IPS-18c (cell line): ENCODE data around the gene FSTL1.
A peak's percentile ranks its signal among the peaks of the same experiment; 100 is the strongest.

Experiments
- H3K4me3 ChIP-seq: 2 replicates; pipeline ENCODE4 v1.7.0; 2013; ENCODE audit warnings: low read depth, mild to moderate bottlenecking, low read length, moderate library complexity; ENCODE audit not compliant: insufficient read depth
- H3K9me3 ChIP-seq: one replicate; pipeline ENCODE4 v1.6.1; 2013; ENCODE audit warnings: mild to moderate bottlenecking, low read length, moderate library complexity; ENCODE audit not compliant: control insufficient read depth, insufficient read depth

Gene FSTL1, protein sequence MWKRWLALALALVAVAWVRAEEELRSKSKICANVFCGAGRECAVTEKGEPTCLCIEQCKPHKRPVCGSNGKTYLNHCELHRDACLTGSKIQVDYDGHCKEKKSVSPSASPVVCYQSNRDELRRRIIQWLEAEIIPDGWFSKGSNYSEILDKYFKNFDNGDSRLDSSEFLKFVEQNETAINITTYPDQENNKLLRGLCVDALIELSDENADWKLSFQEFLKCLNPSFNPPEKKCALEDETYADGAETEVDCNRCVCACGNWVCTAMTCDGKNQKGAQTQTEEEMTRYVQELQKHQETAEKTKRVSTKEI

DNA sequence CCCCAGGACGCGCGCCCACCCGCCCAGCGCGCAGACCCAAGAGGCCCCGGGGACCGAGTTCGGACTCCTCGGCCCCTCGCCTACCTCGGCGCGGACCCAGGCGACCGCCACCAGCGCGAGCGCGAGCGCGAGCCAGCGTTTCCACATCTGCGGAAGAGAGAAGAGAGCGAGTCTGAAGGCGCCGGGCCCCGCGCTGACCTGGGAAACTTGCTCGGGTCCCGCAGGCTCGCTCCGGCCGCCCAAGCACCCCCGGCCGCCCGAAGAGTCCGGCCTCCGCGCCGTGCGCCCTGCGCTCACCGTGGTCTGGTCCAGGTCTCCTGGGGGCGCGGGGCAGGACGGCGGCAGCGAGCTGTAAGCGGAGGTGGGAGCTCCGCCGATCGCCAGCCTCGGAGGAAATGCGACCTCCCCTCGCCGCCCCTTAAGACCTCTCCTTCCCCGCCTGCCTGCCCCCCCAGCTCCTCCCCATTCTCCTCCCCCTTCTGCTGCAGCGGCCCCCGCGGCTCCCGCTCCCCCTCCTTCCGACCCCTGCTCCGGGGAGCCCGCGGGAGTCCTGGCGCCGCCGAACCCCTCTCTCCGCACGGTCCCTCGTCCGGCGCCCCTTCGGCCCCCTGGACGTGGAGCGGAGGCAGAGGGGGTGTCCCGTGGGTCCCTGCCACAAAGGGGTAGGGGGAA is at the start of gene FSTL1:
Gene FSTL1, minus strand, starts transcription at position 393 of the 672 bp plus-strand sequence. Its CDS starts 246 bp downstream, at position 147.
- H3K4me3 ChIP-seq = peak within 1 kb of the TSS; percentile 95
- H3K9me3 ChIP-seq = no peaks in the 10 kb centered on the region

DNA sequence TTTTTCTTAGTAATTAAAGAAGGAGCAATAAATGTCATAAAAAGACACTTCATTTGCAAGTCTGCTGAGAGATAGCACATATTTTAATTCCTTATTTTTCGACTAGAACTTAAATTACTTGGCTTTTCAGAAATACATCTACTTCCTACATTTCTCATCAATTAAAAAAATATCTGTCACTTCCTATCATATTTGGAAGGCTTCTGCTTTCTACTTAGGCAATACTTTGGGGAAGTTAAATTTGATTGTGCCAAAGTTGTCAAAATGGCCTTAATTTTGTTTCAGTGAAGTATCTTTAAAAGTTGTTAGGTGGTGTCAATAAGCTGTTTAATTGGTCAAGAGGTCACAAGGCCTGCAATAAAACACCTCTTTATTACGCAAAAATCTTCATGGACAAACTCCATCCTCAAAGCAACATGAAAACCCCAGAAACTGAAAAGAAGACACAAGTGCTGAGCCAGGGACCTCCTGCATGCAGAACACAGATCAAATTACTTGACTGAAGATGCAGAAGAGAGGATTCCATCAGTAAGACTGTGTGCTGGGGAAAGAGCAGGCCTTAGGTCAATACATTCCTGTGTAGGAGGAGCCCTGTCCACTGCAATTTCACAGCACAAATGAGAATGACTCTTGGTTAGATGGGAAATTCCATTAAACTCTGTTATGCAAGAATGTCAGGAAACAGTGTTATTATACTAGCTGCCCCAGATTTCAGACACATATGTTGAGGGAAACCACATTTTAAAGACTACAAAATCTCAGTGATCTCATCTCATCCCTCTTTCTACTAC is 48.0 kb upstream of the FSTL1 start:
- H3K9me3 ChIP-seq = peaks cover 2% of the 10 kb centered on the region
- H3K4me3 ChIP-seq = no peak overlapping the region

DNA sequence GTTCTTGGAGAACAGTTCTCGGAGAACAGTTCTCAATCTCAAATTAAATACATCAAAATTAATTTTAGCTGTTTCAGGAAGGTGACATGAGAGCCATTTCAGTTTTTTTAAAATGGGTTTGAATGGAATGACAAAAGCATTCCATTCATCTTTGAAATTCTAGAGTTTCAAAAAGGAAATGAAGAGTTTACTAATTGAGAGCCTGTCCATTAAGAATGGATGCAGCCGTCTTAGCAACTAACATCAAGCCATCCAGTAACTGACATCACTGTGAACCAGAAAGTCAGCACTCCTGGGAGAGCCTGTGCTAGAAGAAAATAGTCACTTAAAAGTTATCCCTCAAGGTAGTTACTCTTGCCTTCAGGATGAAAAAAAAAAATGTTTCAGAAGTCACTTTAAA is 47.0 kb upstream of the FSTL1 start:
- no peak overlapping the region for H3K4me3 ChIP-seq
- peaks cover 2% of the 10 kb centered on the region for H3K9me3 ChIP-seq

DNA sequence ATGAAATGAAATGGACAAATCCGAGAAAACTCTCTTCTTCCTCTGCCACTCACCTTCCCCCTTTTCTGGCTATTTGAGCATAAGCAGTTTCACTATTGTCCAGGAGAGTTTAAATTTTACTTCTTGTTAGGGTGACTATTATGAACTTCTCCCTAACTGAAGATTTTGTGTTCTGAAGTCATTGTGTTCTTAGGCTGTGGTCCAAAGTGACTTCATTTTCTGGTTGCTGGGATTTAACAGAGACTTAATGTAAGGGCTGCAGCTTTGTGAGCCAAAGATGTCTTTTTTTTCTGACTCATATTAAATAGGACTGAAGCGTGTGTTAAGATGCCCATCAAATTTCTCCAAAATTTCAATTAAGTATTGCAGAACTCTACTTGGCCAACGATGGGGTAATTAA is 46.5 kb upstream of the FSTL1 start:
- peaks cover 2% of the 10 kb centered on the region for H3K9me3 ChIP-seq
- H3K4me3 ChIP-seq = no peak overlapping the region

DNA sequence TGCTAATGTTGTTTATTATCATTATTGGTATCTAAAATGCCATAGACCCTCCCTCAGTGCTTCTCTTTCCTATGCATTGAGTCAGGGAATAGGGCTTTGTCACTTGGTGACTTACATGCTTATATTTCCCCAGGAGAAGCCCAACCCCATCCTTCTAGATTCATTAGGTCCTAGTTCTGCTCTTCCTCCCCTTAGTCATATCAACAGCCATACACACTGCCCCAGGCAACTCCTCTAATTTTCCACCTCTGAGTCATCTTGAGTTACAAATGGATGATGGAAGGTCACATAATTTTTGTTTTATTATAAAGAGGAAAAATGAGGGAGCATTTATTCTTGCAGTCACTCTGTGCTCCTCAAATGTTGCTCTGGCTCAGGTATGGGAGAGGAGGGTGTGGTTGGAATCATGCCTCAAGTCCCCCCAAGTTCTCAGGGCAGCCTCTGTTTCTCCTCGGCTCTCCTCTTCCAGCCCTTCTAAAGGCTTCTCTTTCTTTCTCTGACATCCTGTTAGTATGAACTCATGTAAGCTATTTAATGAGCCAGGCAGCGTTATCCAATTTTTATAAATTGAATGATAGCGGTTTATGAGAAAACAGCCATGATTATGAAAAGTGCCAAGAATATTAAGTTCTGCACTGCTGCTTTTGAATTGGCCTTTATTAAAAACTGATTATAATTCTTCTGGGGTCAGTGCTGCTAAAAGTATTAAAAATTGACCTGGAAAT is 45.6 kb upstream of the FSTL1 start:
- peaks cover 2% of the 10 kb centered on the region for H3K9me3 ChIP-seq
- H3K4me3 ChIP-seq = no peak overlapping the region; the same call in 1 of the 2 replicates

DNA sequence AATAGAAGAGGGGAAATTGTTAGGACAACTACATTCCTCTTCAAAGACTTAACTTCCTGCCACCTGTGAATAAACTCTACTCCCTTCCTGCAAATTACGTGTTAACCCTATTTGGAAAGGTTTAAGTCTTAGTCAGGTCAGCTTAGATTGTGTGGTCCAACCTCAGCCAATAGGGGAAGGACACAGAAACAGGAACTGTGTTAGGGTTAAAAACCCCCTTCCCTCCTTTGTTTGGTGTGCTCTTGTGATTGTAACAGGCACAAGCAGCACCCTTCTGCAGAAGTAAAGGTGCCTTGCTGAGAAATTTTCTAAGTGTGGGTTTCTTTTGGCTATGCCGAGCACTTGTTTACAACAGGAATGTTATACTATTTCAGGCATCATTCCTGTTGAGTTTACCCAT is 45.0 kb upstream of the FSTL1 start:
- H3K4me3 ChIP-seq = no peak overlapping the region
- H3K9me3 ChIP-seq = peaks cover 2% of the 10 kb centered on the region

DNA sequence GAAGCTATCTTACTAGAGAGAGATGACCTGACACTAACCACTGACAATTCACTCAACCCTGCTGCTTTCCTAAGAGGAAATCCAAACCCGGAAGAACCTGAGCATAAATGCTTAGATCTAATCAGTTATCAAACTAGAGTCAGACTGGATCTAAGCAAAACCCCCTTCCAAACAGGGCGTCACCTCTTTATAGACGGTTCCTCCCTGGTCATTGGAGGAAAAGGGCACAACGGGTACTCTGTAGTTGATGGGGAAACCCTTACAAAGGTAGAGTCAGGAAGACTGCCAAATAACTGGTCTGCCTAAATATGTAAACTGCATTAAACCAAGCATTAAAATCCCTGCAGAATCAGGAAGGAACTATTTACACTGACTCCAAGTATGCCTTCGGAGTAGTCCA is 41.3 kb upstream of the FSTL1 start:
- Histone ChIP-seq H3K4me3 (no peak overlapping the region), H3K9me3 (peaks cover 8% of the 10 kb centered on the region)

DNA sequence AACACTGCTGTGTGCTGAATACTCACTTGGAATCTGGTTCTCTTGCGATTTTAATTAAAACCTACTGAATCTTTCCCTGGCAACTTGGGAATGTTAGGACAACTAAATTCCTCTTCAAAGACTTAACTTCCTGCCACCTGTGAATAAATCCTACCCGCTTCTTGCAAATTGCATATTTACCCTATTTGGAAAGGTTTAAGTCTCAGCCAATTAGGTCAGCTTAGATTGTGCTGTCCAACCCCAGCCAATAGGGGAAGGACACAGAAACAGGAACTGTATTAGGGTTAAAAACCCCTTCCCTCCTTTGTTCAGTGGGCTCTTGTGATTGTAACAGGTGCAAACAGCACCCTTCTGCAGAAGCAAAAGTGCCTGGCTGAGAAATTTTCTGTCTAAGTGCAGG is 38.6 kb upstream of the FSTL1 start:
- Histone ChIP-seq H3K9me3 (peaks cover 5% of the 10 kb centered on the region), H3K4me3 (no peak overlapping the region)

DNA sequence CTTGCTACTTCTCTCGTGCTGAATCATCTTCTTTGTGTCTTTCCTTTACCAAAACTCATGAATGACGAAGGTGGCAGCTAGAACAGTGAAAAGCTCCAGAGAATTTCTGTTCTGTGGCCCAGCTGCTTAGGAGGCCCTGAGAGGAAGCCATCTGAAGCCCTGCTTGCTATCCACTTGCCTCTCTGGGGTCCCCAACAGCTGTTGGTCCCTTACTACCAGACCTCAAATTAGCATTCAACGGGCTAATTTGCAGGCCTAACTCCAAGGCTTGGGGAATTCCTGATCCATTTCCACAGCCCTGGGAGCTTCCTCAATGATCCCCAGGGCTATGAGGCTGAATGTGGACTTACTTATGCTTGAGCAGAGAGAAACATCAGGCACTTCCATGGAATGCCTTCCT is 37.5 kb upstream of the FSTL1 start:
- no peak overlapping the region for H3K4me3 ChIP-seq
- H3K9me3 ChIP-seq = peaks cover 5% of the 10 kb centered on the region

DNA sequence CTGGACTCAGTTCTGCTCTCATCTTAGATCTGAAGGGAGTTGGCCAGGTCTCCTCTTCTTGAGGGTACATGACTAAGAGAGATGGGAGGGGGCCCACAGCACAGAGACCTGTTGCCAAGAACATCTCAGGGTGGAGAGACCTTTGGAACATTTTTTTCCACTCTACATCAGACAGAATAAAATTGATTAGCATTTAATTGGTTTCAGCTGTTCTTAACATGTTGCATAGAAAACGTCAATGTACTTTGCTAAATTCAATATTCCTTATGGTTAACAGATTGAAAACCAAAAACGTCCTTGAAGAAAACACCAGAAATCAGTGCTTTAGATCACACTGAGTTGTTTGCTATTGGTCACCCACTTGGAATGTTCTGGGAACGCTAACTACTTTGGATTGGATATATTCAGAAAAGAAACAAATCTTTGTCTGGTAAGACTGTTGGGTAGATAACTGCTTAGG is 36.4 kb upstream of the FSTL1 start:
- H3K9me3 ChIP-seq = peaks cover 5% of the 10 kb centered on the region
- H3K4me3 ChIP-seq = no peak overlapping the region

DNA sequence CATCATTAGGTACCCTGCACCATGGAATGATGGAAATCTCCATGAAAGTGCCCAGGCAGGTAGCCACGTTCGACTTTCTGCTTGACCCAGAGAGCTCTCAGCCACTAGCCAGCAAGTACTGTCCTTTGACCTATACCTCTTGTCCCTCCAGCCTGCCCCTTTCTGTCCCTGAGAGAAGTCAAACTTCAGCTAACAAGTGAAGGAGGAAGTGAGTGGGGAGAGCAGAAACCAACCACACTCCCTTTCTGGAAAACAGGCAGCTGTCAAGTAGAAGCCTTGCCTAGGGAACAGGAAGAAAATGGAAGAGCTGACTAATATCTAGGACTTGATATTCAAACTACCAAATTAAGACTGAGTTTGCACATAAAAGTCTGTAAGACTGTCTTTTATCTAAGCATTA is 30.3 kb upstream of the FSTL1 start:
- H3K9me3 ChIP-seq = peaks cover 2% of the 10 kb centered on the region
- H3K4me3 ChIP-seq = no peak overlapping the region

DNA sequence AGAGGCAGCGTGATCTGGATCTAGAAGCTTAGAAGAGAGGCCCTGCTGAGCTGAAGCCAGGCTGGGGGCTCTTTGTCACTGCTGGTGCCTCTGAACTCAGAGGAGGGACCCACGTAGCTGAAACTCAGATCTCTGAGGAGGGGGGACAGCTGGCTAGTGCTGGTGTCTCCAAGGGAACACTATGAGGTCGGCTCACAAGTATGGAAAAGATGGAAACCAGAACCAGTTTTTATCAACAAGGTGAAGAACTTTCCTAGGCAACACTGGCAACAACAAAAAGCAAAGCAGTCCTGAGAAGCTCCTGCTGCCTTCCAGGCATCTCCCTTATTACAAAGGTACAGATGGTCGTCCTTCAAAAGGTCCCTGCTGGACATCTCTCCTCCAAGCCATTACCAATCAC is 27.0 kb upstream of the FSTL1 start:
- peaks cover 4% of the 10 kb centered on the region for H3K9me3 ChIP-seq

DNA sequence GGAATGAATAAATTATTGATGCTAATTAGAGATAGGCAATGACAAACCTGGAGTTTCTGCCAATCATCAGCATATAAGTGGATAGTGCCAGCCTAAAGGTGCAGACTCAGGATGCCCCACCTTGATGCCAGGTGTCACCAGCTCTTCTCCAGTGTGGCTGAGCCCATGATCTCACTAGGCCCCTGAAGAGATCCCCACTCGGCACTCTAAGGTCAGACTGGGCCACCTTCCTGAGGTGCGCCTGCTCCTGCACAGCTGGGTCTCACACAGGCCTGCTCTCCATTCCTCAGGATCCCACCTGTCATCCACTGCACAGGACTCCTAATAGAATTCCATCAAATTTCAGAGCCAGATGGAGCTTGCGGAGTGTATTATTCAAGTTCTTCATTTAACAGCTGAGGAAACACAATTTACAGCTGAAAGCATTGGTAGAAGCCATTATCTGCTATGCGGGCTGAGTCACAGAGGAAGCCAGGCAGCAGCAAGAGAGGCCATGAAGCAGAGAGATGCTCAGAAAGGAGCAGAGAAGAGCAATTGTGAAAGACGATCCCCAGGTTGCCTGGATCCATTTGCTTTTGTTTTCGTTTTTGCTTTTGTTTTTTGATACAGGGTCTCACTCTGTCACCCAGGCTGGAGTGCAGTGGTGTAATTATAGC is 25.1 kb upstream of the FSTL1 start:
- H3K9me3 ChIP-seq = peaks cover 4% of the 10 kb centered on the region
- no peak overlapping the region for H3K4me3 ChIP-seq

More for the DNA sequence above, 27.0 kb upstream of the FSTL1 start:
- no peak overlapping the region for H3K4me3 ChIP-seq

DNA sequence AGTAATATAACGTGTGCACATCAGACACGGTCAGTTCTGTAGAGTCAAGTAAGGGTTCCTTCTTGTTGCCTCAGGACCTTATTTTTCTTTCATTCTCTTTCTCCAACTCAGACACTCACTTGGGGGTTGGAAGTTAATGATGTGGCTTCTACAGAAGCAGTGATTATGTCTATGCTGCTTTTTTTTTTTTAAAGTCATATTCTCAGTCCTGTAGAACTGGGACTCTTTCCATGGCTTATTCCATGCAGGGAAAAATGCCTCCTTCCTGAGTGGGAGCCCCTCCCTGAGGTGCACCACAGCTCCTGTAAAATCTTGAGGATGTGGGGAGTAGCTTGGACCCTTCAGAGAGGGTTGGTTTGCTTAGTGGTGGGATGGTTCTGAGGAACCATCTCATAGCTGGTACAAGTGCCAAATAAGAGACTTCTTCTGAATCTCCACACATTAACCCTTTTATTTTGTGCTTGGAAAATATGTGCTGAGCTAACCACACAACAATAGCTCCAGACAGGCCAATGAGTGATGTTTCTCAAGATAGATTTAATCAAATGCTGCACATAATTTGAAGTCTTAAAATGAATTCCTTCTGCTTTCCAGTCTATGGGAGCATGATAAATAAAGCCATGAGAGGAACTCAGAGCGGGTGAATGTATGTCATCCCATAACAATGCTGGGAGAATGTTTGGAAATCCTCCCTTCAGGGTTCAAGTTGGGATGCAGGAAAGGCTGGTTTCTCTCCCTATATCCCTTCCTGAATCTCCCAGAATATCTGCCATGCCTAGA is 23.3 kb upstream of the FSTL1 start:
- Histone ChIP-seq H3K4me3 (no peak overlapping the region), H3K9me3 (peaks cover 4% of the 10 kb centered on the region)

DNA sequence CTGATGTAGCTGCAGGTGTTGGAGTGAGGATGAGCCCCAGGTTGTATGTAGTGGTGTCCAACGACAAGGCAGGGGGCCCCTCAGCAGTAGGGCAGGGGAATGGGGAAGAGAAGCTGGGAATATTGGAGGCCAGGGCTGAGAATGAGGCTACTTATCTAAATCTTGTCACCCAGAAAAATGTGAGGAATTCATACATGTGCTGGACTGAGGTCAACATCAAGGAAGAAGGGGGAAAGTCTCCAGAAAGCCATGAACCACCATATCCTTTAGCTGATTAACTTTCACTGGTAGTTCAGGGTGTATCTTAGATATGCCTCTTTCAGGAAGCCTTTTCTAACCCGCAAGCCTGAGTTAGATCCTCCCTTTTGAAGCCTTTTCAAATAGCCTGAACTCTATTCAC is 22.6 kb upstream of the FSTL1 start:
- Histone ChIP-seq H3K4me3 (no peak overlapping the region), H3K9me3 (peaks cover 4% of the 10 kb centered on the region)

DNA sequence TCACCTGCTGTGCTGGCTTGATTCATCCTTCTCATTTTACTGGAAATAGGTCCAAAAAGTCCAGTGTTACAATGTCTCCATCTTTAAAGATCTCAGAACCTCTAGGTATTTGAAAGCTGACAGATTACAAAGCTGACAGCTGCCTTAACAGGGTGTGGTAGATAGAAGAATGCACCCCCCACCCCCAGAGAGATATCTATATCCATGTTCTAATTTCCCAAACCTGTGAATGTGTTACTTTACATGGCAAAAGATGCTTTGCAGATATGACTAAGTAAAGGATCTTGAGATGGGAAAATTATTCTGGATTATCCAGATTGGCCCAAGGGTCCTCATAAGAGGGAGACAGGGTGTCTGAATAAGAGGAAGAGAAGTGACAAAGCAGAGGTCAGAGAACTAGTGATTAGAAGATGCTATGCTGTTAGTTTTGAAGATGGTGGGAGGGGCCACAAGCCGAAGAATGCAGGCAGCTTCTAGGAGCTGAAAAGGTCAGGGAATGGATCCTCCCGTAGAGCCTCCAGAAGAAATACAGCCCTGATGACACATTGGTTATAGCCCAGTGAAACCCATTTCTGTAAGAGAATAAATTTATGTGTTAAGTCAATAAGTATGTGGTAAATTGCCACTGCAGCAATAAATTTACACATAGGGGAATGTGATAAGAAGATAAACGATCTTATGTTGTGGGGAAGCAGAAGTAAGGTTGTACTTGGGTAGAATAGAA is 21.5 kb upstream of the FSTL1 start:
- Histone ChIP-seq H3K9me3 (peaks cover 3% of the 10 kb centered on the region), H3K4me3 (no peak overlapping the region)
